Ishikawa (cell line): Measurements from ENCODE around the gene SLC1A2.

Experiments used
- EP300 ChIP-seq: IDR thresholded peaks from 2 replicates; pipeline ENCODE4 v1.6.1; 2012; ENCODE audit warnings: borderline replicate concordance
- MAX ChIP-seq: IDR thresholded peaks from 2 replicates; pipeline ENCODE4 v1.6.1; 2012
- RAD21 ChIP-seq: IDR thresholded peaks from 2 replicates; pipeline ENCODE4 v1.6.1; 2012; ENCODE audit warnings: low read depth
- REST ChIP-seq: IDR thresholded peaks from 2 replicates; pipeline ENCODE4 v1.6.1; 2012; ENCODE audit warnings: low read depth, mild to moderate bottlenecking
- TAF1 ChIP-seq: IDR thresholded peaks from 2 replicates; pipeline ENCODE4 v1.6.1; 2012; ENCODE audit warnings: low read depth, mild to moderate bottlenecking
- TEAD4 ChIP-seq: IDR thresholded peaks from 2 replicates; pipeline ENCODE4 v1.6.1; 2012
- USF1 ChIP-seq: IDR thresholded peaks from 2 replicates; pipeline ENCODE4 v1.6.1; 2012
- YY1 ChIP-seq: IDR thresholded peaks from 2 replicates; pipeline ENCODE4 v1.6.1; 2012; ENCODE audit warnings: low read depth

GRCh38 chr11:35337914-35338305 is 81.4 kb downstream of the SLC1A2 start:
- TF ChIP-seq REST (no peak), USF1 (no peak), MAX (no peak), TEAD4 (no peak), YY1 (no peak), TAF1 (no peak), RAD21 (no peak), EP300 (no peak)
